Measurements from ENCODE around the gene NEXMIF.
"Not testable (repeated sequence)": the region's sequence is repeated elsewhere in the genome, so short reads cannot be mapped to it uniquely, and the experiment has no call there.

Gene NEXMIF

GRCh38 chrX:74922922-74923543 lies 2.2 kb downstream of the NEXMIF start:
- TF ChIP-seq CTCF (conservative IDR thresholded peaks at IDR 0.05; ENCODE audit: low read depth, low read length), result no peak
- no peak for DNase-seq (ENCODE audit: low read depth)
- no peak overlapping the region for H3K4me3 ChIP-seq (ENCODE audit: low read depth, low read length)

GRCh38 chrX:74911494-74911893 lies 13.8 kb downstream of the NEXMIF start:
- DNase-seq (ENCODE audit: low read depth), result no peak
- no peak for TF ChIP-seq CTCF (conservative IDR thresholded peaks at IDR 0.05; ENCODE audit: low read depth, low read length)
- H3K4me3 ChIP-seq (ENCODE audit: low read depth, low read length), result no peak overlapping the region

- no peak overlapping the region for H3K4me3 ChIP-seq (ENCODE audit: low read depth, low read length)
- DNase-seq (ENCODE audit: low read depth), result no peak
- no peak for TF ChIP-seq CTCF (conservative IDR thresholded peaks at IDR 0.05; ENCODE audit: low read depth, low read length)
These were observed 18.8 kb downstream of the NEXMIF start for GRCh38 chrX:74906417-74906816.

- no peak overlapping the region for H3K4me3 ChIP-seq (ENCODE audit: low read depth, low read length)
- DNase-seq (ENCODE audit: low read depth), result no peak
- TF ChIP-seq CTCF (conservative IDR thresholded peaks at IDR 0.05; ENCODE audit: low read depth, low read length), result no peak
These were observed 22.4 kb downstream of the NEXMIF start for GRCh38 chrX:74902806-74903205.

- TF ChIP-seq CTCF (conservative IDR thresholded peaks at IDR 0.05; ENCODE audit: low read depth, low read length), result no peak
- no peak overlapping the region for H3K4me3 ChIP-seq (ENCODE audit: low read depth, low read length)
- no peak for DNase-seq (ENCODE audit: low read depth)
These were observed 32.7 kb downstream of the NEXMIF start for GRCh38 chrX:74892561-74892960.

- no peak overlapping the region for H3K4me3 ChIP-seq (ENCODE audit: low read depth, low read length)
- TF ChIP-seq CTCF (conservative IDR thresholded peaks at IDR 0.05; ENCODE audit: low read depth, low read length), result no peak
- DNase-seq (ENCODE audit: low read depth), result no peak
These were observed 34.4 kb downstream of the NEXMIF start for GRCh38 chrX:74890676-74891430.

GRCh38 chrX:74882383-74882782 lies 42.9 kb downstream of the NEXMIF start:
- DNase-seq (ENCODE audit: low read depth); H3K4me3 ChIP-seq (ENCODE audit: low read depth, low read length): not testable (repeated sequence)

Measured in choroid plexus epithelial cell (primary cell).